Gastrocnemius medialis (tissue), 4 donors: Measurements from ENCODE around the gene ADTRP.

Source experiments
- CTCF ChIP-seq, 5 experiments: fragments of 450-650 bp in 3 of 5; fragments of 200-600 bp in 2 of 5; sonication (generic) in 2 of 5; IDR thresholded peaks in 4 of 5; conservative IDR thresholded peaks in 1 of 5; 1 replicate in 4 of 5; 2 replicates in 1 of 5; pipeline ENCODE4 v1.5.1; 2016 to 2019; ENCODE audit warnings: antibody characterized with exemption in 5 of 5, mild to moderate bottlenecking in 3 of 5, moderate library complexity in 3 of 5
- POLR2A ChIP-seq, 2 donors: fragments of 450-650 bp; IDR thresholded peaks; one replicate each; pipeline ENCODE4 v1.6.1; 2017; ENCODE audit warnings: antibody characterized with exemption in 2 of 2, mild to moderate bottlenecking in 2 of 2, moderate library complexity in 2 of 2

GRCh38 chr6:11805259-11806053 lies 26.9 kb upstream of the ADTRP start:
- TF ChIP-seq CTCF (IDR thresholded peaks at IDR 0.05 in 4 of 5, conservative IDR thresholded peaks at IDR 0.05 in 1 of 5) (no peak), POLR2A (IDR thresholded peaks at IDR 0.05) (no peak)
